HCT116 (cell line): ENCODE measurements around the gene MAEA. TPM values are rescaled to one million over a fixed set of nuclear protein-coding genes. Genes with fewer than 3 reads are reported as not detected.

ENCODE experiments used
- ATAC-seq: fragments of 200-7000 bp; cut with Tn5 transposase; 2 replicates; pipeline ENCODE4 v1.9.1; 2020; ENCODE audit warnings: mild to moderate bottlenecking, moderate library complexity
- BruUV-seq: library from RNA; stranded (reverse); fragments of 400-500 nt; replicated peaks from 2 replicates; lab custom pipeline; 2021; lab: Mats Ljungman, UMichigan
- CTCF ChIA-PET: fragments of 300-600 bp; sonication (Branson Sonifier 250); formaldehyde crosslinking; loops from one replicate; lab custom pipeline; 2021; ENCODE audit warnings: antibody characterized with exemption; lab: Charles Lee
- POLR2A ChIA-PET: fragments of 300-600, 350-600 bp; sonication (Branson Sonifier 250); formaldehyde crosslinking; loops from one replicate; lab custom pipeline; 2021; ENCODE audit warnings: antibody characterized with exemption; lab: Charles Lee
- RAD21 ChIA-PET, 2 experiments: fragments of 300-600 bp; sonication (Branson Sonifier 250); formaldehyde crosslinking; loops; one replicate each; lab custom pipeline; 2023; ENCODE audit warnings: low total read pairs in 2 of 2; ENCODE audit not compliant: uncharacterized antibody in 2 of 2, unreplicated experiment in 2 of 2, low non-redundant PET in 1 of 2; lab: Charles Lee
- DNase-seq: peaks from one replicate; pipeline ENCODE4 v3.0.0-alpha.2; 2010; ENCODE audit warnings: low read depth, low spot score
- H2AFZ ChIP-seq: fragments of 200-600 bp; shearing (Covaris generic), sonication (generic); 2 replicates; pipeline ENCODE4 v1.6.1; 2017; ENCODE audit warnings: low read depth, mixed run types, mixed read lengths, antibody characterized with exemption, low read length; ENCODE audit not compliant: poor library complexity, severe bottlenecking
- H3K27ac ChIP-seq: 2 replicates; pipeline ENCODE4 v1.5.1; 2012; ENCODE audit warnings: low read depth, low read length
- H3K27me3 ChIP-seq: fragments of 200-600 bp; sonication (generic); 2 replicates; pipeline ENCODE4 v1.6.1; 2016; ENCODE audit warnings: mixed run types, low read length, mixed read lengths; ENCODE audit not compliant: insufficient read depth
- H3K36me3 ChIP-seq, 2 experiments: fragments of 200-500 bp in 1 of 2; fragments of 200-600 bp in 1 of 2; sonication (Bioruptor generic) in 1 of 2; sonication (generic) in 1 of 2; 2 replicates each; pipeline versions ENCODE4 v1.5.1 to v1.6.1; 2014 to 2016; ENCODE audit warnings: low read length in 2 of 2, inconsistent platforms in 1 of 2, mixed read lengths in 1 of 2, mixed run types in 1 of 2; ENCODE audit not compliant: insufficient read depth in 2 of 2, control insufficient read depth in 1 of 2
- H3K4me1 ChIP-seq, 2 experiments: fragments of 200-600 bp in 1 of 2; sonication (generic) in 1 of 2; 2 replicates each; pipeline versions ENCODE4 v1.5.1 to v1.6.1; 2012 to 2017; ENCODE audit warnings: low read length in 2 of 2, inconsistent platforms in 1 of 2, mild to moderate bottlenecking in 1 of 2, mixed read lengths in 1 of 2, mixed run types in 1 of 2, moderate library complexity in 1 of 2; ENCODE audit not compliant: insufficient read depth in 2 of 2, control insufficient read depth in 1 of 2
- H3K4me2 ChIP-seq: fragments of 200-600 bp; sonication (generic); 2 replicates; pipeline ENCODE4 v1.6.1; 2017; ENCODE audit warnings: mixed run types, low read length, mixed read lengths
- H3K4me3 ChIP-seq, 2 experiments: fragments of 200-600 bp in 1 of 2; sonication (generic) in 1 of 2; replicated peaks in 1 of 2; 2 replicates each; pipeline ENCODE4 v1.5.1; 2011 to 2016; ENCODE audit warnings: low read length in 2 of 2, control low read depth in 1 of 2, low read depth in 1 of 2, mild to moderate bottlenecking in 1 of 2, mixed read lengths in 1 of 2, mixed run types in 1 of 2
- H3K79me2 ChIP-seq: fragments of 200-600 bp; sonication (generic); 2 replicates; pipeline ENCODE4 v1.6.1; 2017; ENCODE audit warnings: mild to moderate bottlenecking, mixed run types, low read length, moderate library complexity, mixed read lengths; ENCODE audit not compliant: insufficient read depth
- H3K9ac ChIP-seq: fragments of 200-600 bp; sonication (generic); 2 replicates; pipeline ENCODE4 v1.6.1; 2016; ENCODE audit warnings: low read length, mixed read lengths
- H3K9me2 ChIP-seq: fragments of 200-600 bp; sonication (generic), shearing (Covaris generic); 2 replicates; pipeline ENCODE4 v1.6.1; 2017; ENCODE audit warnings: mixed run types, mild to moderate bottlenecking, moderate library complexity; ENCODE audit not compliant: insufficient read depth
- H3K9me3 ChIP-seq, 2 experiments: fragments of 200-500 bp in 1 of 2; fragments of 200-600 bp in 1 of 2; sonication (Bioruptor generic) in 1 of 2; sonication (generic) in 1 of 2; 2 replicates each; pipeline ENCODE4 v1.6.1; 2014 to 2017; ENCODE audit warnings: low read length in 2 of 2, mixed read lengths in 2 of 2, inconsistent platforms in 1 of 2, low read depth in 1 of 2, mild to moderate bottlenecking in 1 of 2, mixed run types in 1 of 2, moderate library complexity in 1 of 2; ENCODE audit not compliant: control insufficient read depth in 1 of 2, insufficient read depth in 1 of 2
- H4K20me1 ChIP-seq: fragments of 200-600 bp; sonication (generic), shearing (Covaris generic); 2 replicates; pipeline ENCODE4 v1.6.1; 2017; ENCODE audit warnings: mixed run types, mild to moderate bottlenecking, moderate library complexity; ENCODE audit not compliant: insufficient read depth
- CTCF ChIP-seq, 3 experiments: fragments of 200-600 bp in 1 of 3; sonication (generic) in 1 of 3; IDR thresholded peaks in 2 of 3; conservative IDR thresholded peaks in 1 of 3; 2 replicates each; pipeline ENCODE4 v1.5.1; 2012 to 2017; ENCODE audit warnings: low read depth in 2 of 3, low read length in 2 of 3, antibody characterized with exemption in 1 of 3, borderline replicate concordance in 1 of 3, control low read depth in 1 of 3, mild to moderate bottlenecking in 1 of 3, mixed read lengths in 1 of 3, mixed run types in 1 of 3, moderate library complexity in 1 of 3; ENCODE audit not compliant: insufficient read depth in 1 of 3
- EGR1 ChIP-seq: IDR thresholded peaks from 2 replicates; pipeline ENCODE4 v1.6.1; 2012; ENCODE audit warnings: low read depth
- ELF1 ChIP-seq: IDR thresholded peaks from 2 replicates; pipeline ENCODE4 v1.6.1; 2012; ENCODE audit warnings: low read depth, borderline replicate concordance
- EZH2phosphoT487 ChIP-seq: fragments of 200-600 bp; IDR thresholded peaks from 2 replicates; pipeline ENCODE4 v1.6.1; 2018; ENCODE audit warnings: antibody characterized with exemption, borderline replicate concordance
- FOSL1 ChIP-seq: IDR thresholded peaks from 2 replicates; pipeline ENCODE4 v1.6.1; 2012; ENCODE audit warnings: low read depth
- MAX ChIP-seq: IDR thresholded peaks from 2 replicates; pipeline ENCODE4 v1.6.1; 2012
- POLR2AphosphoS5 ChIP-seq: IDR thresholded peaks from 2 replicates; pipeline ENCODE4 v1.6.1; 2011; ENCODE audit warnings: mild to moderate bottlenecking, low read depth, low read length, moderate library complexity
- REST ChIP-seq: IDR thresholded peaks from 2 replicates; pipeline ENCODE4 v1.6.1; 2012; ENCODE audit warnings: low read depth
- SRF ChIP-seq: IDR thresholded peaks from 2 replicates; pipeline ENCODE4 v1.6.1; 2012; ENCODE audit warnings: low read depth
- TCF7L2 ChIP-seq: IDR thresholded peaks from 2 replicates; pipeline ENCODE4 v1.7.0; 2011; ENCODE audit warnings: borderline replicate concordance, inconsistent platforms; ENCODE audit not compliant: insufficient read depth, insufficient read length; ENCODE audit errors: extremely low read depth
- YY1 ChIP-seq: IDR thresholded peaks from 2 replicates; pipeline ENCODE4 v1.6.1; 2011; ENCODE audit warnings: low read length, low read depth, moderate library complexity, mild to moderate bottlenecking; ENCODE audit not compliant: insufficient replicate concordance; ENCODE audit errors: extremely low read depth
- ZFX ChIP-seq: fragments of 450-650 bp; IDR thresholded peaks from 2 replicates; pipeline ENCODE4 v1.6.1; 2017
- intact Hi-C: fragments of 100-400 bp; cut with micrococcal nuclease; formaldehyde crosslinking; loops from 2 replicates; pipeline ENCODE4 v1.10.0; 2022
- total RNA-seq: library from RNA; stranded (reverse); gene quantifications from one replicate; pipeline ENCODE4 v1.2.1, GENCODE V29; 2021; ENCODE audit not compliant: unreplicated experiment

The MAEA gene
- total RNA-seq, 1 experiment from 2014 or later, result 88.3 TPM

- Histone ChIP-seq H3K79me2 (peaks cover 3% of the 10 kb centered on the region; the same call in 1 of the 2 replicates), H3K4me3 (no peak overlapping the region), H3K36me3 (0 out of 4 replicates have a peak, but pooled peaks cover 0 to 5% of the 10 kb centered on the region in 2 experiments), H3K4me2 (no peak overlapping the region), H3K4me1 (peaks cover 3% of the 10 kb centered on the region in 2 experiments), H3K9ac (no peak overlapping the region), H4K20me1 (no peaks in the 10 kb centered on the region), H3K27ac (no peak overlapping the region), H3K9me3 (peaks cover 3 to 5% of the 10 kb centered on the region in 2 experiments; a peak in 1 of 4 replicates), H2AFZ (no peak overlapping the region), H3K27me3 (no peaks in the 10 kb centered on the region), H3K9me2 (no peaks in the 10 kb centered on the region)
- intact Hi-C loops, result no loop called here
- POLR2A ChIA-PET, result no interaction called here
- CTCF ChIA-PET, result no interaction called here
- ATAC-seq (no peak), DNase-seq (no peak)
- RAD21 ChIA-PET, result no interaction called here
- BruUV-seq, result no TSS peak
- TF ChIP-seq ZFX, result no peak
These were observed 34.5 kb upstream of the MAEA start for GRCh38 chr4:1255151-1255550.

- ChIA-PET POLR2A (no interaction called here), RAD21 (no interaction called here), CTCF (no interaction called here)
- H3K27ac ChIP-seq, result no peak overlapping the region
- no peaks in the 10 kb centered on the region for H3K9me2 ChIP-seq
- no peak for ATAC-seq
- no peaks in the 10 kb centered on the region for H3K4me1 ChIP-seq
- peaks cover 3 to 5% of the 10 kb centered on the region in 2 experiments; a peak in 1 of 4 replicates for H3K9me3 ChIP-seq
- DNase-seq, result no peak
- H3K27me3 ChIP-seq, result no peaks in the 10 kb centered on the region
- no peak overlapping the region for H3K4me2 ChIP-seq
- H2AFZ ChIP-seq, result no peak overlapping the region
- no peaks in the 10 kb centered on the region for H4K20me1 ChIP-seq
- no peaks in the 10 kb centered on the region for H3K79me2 ChIP-seq
- intact Hi-C loops, result no loop called here
- no peak overlapping the region for H3K4me3 ChIP-seq
- H3K36me3 ChIP-seq, result 0 out of 4 replicates have a peak, but pooled peaks cover 0 to 5% of the 10 kb centered on the region in 2 experiments
- H3K9ac ChIP-seq, result no peak overlapping the region
- BruUV-seq, result no TSS peak
- no peak for TF ChIP-seq FOSL1
- TF ChIP-seq CTCF (IDR thresholded peaks at IDR 0.05 in 2 of 3, conservative IDR thresholded peaks at IDR 0.05 in 1 of 3; ENCODE audit: borderline replicate concordance in 1 of 3, insufficient read depth in 1 of 3, low read depth in 2 of 3, low read length in 2 of 3), result no peak
- TF ChIP-seq MAX, result no peak
- TF ChIP-seq YY1, result no peak
- TF ChIP-seq EGR1, result no peak
- no peak for TF ChIP-seq ELF1
- no peak for TF ChIP-seq REST
- no peak for TF ChIP-seq SRF
- TF ChIP-seq EZH2phosphoT487, result no peak
- no peak for TF ChIP-seq POLR2AphosphoS5
- TF ChIP-seq ZFX, result no peak
- no peak for TF ChIP-seq TCF7L2
These were observed 34.0 kb upstream of the MAEA start for GRCh38 chr4:1255699-1256098.
